Activated gamma-delta T cell treated with anti-CD3 and anti-CD28 coated beads, Interleukin-2, amount 50 U/mL, for 16 hours (primary cell): ENCODE results near the gene KIF3A.
"Not testable (repeated sequence)": the region's sequence is repeated elsewhere in the genome, so short reads cannot be mapped to it uniquely, and the experiment has no call there.

ENCODE experiments used
- DNase-seq: peaks from one replicate; pipeline ENCODE4 v3.0.0-alpha.2; 2020; ENCODE audit warnings: low read depth

KIF3A gene

DNA sequence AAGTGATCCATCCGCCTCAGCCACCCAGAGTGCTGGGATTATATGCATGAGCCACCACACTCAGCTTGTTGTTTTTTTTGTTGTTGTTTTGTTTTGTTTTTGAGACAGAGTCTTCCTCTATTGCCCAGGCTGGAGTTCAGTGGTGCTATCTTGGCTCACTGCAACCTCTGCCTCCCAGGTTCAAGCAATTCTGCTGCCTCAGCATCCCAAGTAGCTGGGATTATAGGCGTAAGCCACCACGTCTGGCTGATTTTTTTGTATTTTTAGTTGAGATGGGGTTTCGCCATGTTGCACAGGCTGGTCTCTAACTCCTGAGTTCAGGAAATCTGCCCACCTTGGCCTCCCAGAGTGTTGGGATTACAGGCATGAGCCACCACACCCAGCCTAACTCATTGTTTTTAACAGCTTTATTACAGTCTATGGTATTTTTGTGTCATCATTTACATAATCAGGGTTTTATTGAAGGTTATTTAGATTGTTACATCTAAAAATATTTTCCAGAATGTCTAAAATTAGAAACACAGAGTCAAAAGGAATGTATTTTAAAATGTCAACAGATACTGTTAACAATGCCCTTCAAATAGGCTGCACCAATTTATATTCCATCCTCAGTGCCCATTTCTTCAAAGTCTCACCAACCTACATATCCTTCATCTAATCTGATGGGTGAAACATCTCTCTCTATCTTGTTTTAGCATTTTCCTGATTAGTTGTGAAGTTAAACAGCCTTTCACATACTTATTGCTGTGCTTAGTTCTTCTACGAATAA is 18.6 kb downstream of the KIF3A start:
- no peak for DNase-seq

DNA sequence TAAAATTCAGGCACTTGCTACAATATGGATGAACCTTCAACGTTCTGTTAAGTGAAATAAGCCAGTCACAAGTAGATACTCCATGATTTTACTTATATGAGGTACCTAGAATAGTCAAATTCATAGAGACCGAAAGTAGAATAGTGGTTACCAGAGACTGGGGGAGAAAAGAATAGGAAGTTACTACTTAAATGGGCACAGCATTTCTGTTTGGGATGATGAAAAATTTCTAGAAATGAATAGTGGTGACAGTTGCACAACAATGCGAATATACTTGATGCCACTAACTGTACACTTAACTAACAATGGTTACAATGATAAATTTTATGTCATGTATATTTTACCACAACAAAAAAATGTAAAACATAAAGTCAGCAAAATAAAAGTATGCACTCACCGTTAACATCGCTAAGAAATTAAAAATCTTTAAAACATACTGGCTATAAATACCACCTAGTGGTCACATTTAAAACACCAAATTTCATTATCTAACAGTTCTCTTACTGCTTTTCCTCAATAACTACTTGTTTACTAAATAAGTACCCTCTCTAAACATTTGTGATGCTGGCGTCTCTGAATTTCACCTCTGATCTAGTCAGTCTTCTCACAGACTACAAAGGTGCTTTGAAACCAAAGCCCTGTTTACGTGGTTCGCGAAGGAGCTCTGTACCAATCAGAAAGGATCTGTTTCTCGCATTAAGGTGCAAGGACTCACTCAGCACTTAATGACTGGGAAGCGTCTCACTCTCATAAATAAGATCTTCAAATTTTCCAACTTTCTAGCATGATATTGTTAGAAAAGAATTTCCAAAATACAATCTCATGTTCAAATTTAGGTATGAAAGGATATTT is 22.7 kb downstream of the KIF3A start:
- DNase-seq: no peak

DNA sequence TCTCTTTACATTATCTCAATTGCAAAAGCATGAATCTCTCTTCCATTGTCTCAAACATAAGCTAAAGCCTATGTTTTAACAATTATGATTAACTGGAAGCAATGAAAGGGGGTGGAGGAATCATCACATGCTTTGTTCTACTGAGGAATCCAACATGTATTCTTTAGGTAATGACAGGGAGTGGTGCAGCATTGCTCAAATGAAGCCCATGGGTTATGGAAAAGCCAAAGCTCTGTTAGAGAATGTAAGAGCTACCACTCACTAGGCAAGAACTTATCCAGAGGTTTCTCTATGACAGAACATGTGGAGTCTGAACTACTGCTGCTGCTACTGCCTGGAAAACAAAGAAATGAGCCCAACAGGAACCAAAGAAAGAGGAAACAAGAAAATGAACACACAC is 28.7 kb downstream of the KIF3A start:
- no peak for DNase-seq

DNA sequence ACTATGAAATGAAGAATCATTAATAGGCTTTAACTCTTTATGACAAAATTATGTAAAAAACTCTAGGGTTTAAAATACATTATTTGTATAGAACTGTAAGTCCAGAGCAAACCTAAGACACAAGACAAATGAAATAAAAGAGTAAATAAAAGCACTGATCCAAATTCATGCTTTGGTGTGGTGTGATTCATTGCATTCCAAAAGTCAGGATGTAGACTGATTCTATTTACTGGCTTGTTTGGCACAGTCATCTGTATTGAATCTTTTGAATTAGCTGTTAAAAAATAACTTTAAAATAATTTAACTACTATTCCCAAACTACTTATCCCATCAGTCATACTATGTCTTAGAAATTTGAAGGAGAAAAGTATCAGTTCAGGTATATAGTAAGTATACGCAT is 32.5 kb downstream of the KIF3A start:
- no peak for DNase-seq

DNA sequence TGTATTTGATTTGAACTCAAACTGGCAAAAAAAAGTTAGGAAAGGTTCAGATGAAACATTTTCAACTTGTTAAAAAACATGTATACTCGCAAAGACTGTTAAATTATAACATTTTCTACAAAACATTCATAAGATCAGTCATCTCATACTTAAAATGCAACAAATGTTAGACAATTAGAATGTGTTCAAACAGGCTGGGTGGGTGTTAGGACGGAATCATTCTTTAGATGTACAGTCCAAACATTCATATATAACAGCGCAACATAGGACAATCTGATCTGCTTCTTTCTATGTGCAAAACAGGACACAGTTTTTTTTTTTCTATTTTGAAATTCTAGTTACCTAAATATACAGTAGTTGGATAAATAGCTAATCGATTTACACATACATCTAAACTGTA is 41.4 kb downstream of the KIF3A start:
- DNase-seq: no peak

DNA sequence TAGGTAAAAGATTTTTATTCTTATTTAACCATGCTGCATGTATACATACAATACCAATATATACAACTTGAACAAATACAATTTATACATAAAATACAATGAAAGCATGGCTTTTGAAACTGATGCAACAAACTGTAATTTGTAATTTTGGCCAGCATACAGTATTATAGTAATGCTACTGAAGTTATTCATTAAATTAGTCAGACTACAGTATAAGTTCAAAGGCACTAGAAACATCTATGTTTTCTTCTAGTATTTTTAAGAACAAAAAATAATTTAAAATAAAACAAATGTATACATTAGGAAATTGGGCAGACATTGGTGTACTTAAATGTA is 44.7 kb downstream of the KIF3A start:
- no peak for DNase-seq

DNA sequence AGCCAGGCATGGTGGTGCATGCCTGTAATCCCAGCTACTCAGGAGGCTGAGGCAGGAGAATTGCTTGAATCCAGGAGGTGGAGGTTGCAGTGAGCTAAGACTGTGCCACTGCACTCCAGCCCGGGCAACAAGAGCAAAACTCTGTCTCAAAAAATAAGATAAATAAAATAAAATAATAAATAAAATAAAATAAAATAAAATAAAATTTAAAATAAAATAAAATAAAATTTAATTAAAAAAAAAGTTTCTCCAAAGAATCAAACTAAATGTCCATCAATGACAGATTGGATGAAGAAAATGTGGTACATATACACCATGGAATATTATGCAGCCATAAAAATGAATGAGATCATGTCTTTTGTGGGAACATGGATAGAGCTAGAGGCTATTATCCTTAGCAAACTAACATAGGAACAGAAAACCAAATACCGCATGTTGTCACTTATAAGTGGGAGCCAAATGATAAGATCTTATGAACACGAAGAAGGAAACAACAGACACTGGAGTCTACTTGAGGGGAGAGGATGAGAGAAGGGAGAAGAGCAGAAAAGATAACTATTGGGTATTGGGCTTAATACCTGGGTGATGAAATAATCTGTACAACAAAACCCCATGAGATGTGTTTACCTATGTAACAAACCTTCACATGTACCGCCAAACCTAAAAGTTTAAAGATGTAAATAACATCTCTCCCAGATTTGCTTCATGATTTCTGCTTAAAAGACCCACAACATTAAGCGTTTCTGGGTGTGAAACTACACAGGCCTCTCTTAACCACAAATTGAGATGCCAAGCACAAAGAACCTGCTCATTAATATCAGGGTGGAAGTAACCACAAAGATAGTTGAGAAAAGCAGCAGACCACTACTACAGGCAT is 45.4 kb downstream of the KIF3A start:
- not testable (repeated sequence) for DNase-seq

DNA sequence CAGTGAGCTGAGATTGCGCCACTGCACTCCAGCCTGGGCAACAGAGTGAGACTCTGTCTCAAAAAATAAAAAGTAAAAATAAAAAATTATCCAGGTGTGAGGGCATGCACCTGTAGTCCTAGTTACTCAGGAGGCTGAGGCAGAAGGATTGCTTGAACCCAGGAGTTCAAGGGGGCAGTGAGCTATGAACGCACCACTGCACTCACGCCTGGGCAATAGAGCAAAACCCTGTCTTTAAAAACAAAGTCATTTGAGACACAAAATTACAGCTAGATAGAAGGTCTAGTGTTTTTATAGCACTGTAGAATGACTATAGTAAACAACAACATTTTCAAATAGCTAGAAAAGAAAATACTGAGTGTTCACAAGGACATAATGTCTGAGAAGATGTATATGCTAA is 47.2 kb downstream of the KIF3A start:
- no peak for DNase-seq

DNA sequence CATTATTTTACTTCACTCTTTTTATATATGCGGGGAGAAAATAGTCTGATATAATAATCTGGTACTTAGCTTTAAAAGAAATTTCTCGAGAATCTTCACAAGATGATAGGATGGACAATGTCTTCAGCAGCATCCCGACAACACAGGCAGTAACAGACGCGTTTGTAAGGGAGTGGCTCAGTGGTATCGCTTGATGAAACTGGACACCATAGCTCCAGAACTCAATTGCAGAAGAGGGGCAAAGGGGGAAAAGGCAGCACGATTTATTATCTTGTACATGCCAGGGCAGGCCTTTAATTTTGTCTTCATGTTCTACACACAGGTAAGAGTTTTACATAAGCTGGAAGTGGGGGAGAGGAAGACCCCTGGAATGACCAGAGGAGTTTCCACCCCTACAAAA is 47.8 kb downstream of the KIF3A start:
- DNase-seq: no peak

DNA sequence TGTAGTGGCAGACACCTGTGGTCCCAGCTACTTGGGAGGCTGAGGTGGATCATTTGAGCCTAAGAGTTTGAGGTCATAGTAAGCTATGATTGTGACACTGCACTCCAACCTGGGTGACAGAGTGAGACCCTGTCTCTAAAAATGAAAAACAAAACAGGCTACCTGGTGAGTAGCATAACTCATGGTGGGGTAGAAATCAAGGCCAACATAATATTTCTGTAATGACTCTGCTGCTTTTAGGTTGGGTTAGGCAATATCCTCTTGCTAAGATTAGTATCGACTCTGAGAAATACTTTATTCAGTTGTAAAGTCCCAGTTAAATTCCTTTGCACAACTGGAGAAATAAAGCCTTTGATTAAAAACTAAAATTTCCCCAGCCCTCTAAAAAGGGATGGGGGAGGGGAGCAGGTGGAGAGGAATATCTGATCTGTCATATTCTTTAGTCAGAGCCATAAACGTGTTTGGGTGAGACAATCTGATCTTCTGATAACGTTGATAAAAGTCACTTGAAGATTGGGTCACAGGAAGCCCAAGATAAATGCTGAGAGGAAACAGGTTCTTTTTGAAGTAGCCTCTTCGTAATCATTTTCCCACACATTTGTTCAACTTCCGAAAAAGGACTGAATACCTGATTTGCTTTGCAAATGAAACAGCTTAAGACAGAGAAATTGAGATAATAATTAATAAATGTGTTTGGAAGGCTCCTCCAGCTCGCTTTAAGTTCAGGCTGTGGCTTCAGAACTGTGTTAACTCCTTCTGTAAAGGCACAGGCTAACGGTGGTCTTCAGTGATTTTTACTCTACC is 48.6 kb downstream of the KIF3A start:
- no peak for DNase-seq

DNA sequence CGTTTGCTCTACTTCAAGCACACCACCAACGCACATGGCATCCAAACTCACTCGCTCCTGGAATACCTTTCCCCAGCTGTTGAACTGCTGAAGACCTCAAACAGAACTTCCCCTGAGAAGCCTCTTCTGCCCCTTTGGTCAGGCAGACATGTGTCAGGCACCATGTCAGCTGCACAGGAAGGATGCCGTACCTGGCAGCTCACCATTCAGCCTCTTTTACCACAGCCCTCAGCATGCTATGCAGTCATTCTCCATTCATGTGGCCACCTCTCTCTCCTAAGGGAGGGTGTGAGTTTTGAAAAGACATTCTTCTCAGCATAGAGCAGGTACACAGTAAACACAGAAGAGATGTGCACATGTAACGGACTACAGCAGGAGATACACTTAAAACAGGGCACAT is 49.4 kb downstream of the KIF3A start:
- peak; percentile 18 for DNase-seq

DNA sequence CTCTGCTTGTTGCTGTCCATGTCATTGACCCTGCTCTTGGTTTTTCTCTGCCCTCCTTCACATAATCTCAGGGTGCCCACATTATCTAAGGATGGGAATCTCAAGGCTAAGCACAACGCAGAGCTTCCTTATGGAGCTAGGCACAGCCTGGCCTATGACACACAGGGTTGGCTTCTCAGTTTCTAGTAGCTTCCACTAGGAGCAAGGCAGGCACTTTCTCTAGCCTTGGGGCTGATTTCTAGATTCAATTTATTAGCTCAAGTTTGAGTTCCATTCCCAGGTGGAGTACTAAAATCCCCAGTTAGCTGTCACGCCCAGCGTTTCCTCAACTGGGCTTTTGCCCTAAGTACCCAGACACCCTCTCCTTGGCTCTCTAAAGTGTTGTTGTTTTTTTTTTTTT is 51.2 kb downstream of the KIF3A start:
- no peak for DNase-seq

DNA sequence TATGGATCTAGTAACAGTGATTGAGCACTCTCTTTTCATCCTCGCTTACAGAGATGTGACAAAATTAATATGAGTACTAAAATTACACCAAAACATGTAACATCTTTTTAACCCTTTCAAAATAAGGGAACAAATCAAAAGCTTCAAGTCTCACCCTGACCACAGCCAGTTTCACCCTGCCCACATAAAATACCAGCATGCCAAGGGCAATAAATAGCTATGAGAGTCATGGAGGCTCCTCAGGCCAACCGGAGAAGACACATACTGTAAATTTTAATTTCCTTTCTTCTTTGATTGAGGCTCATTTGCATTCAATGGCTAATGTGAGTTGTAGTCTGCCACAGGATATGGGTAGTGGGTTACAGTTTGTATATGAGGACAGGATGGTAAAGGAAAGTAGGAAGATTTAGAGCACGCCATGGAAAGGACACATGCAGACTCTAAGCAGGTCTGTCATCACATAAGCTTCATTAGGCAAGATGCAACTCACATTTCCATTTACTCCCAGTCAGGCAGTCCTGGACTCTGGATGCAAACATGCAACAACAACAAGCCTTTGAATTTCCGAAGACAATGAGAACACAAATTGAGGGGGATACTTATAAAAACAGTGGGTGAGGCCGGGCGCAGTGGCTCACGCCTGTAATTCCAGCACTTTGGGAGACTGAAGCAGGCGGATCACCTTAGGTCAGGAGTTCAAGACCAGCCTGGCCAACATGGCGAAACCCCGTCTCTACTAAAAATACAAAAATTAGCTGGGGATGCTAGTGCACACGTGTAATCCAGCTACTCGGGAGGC is 52.2 kb downstream of the KIF3A start:
- no peak for DNase-seq

DNA sequence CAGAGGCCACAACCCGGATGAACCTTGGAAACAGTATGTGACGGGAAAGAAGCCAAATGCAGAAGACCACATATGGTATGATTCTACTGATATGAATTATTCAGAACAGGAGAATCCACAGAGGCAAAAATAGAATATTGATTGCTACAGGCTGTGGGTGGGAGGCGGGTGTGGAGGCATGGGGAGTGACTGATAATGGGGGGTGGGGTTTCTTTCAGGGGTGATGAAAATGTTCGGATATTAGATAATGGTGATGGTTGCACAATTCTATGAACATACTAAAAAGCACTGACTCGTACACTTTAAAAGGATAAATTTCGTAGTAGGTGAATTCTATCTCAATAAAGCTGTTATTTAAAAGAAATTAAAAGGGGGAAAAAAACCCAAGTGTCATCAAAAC is 52.9 kb downstream of the KIF3A start:
- no peak for DNase-seq

DNA sequence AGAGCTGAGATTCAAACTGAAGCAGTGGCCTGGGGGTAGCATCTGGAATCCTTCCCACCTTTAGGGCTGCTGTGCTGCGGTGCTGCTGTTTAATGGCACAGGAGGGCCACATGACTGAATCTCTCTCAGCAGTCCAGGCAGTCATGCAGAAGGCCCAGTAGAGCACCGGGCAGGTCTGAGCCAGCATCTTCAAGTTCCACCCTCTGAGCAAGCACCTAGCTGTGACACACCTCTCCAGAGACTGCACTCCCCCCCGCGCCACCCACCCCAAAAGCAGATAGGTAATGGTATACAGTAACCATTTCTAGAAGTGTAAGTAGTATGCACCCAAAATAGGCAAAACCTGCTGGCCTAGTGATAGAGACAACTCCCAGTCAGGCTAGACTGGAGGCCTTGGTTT is 55.4 kb downstream of the KIF3A start:
- DNase-seq: no peak

DNA sequence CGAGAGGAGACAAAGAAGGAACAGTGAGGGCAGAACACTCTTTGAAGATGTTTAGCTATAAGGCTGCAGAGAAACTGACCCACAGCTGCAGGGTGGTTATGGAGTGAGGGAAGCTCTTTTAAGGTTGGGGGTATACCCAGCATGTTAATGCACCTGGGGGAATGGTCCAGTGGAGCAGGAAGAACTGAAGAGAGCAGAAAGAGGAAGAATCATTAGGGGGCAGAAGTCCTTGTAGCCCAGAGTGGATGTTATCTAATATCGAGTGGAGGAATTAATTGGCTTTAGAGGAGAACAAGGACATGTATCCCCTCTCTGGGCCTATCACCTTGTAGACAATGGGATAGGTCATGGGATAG is 55.9 kb downstream of the KIF3A start:
- DNase-seq: no peak

DNA sequence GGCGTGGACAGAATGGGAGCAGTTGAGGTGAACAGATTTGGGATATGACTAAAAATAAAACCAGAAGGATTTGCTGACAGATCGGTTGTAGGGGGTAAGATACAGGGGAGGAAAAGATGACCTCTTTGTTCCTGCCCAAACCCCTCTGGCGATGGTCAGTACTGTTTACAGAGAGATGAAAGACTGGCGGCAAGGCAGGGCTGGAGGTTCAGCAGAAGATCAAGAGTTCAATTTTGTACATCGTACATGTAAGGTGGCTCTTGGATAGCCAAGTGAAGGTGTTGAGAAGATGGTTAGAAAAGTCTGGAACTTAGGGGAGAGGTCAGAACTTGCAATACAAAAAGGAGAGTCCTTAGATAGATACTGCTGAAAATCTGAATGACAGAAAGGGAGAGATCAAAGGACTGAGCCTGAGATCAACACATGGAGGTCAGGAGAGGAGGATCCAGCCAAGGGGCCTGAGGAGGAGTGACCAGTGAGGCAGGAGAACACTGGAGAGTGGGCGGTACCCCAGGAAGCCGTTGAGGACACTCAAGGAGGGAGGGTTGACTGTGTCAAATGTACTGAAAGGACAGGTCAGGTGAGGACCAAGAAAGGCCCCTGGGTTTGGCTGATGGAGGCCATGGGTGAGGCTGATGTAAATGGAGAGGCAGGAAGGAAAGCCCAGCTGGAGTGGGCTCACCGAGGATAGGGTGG is 56.4 kb downstream of the KIF3A start:
- no peak for DNase-seq

DNA sequence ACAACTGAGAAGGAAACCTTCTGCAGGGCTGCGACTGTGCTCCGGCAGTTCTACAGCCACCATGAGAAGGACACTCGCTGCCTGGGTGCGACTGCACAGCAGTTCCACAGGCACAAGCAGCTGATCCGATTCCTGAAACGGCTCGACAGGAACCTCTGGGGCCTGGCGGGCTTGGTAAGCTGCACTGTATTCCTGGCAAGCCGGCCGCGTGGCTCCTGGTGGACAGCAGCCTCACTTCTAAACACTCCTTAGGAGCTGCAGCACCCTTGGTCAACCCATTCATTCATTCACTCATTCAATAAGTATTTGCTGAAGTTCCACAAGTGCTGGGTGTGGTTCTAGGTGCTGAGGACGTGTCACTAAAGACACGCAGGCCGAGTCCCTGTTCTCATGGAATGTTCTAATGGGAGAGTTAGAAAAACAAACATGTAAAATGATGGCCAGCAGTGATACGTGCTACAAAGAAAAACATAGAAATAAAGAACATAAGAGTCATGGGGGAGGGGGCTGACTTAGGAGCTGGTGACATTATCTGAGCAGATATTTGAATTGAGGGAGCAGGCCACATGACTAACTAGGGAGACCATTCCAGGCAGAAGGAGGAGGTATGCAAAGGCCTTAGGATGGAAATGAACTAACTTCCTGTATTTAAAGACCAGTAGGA is 57.5 kb downstream of the KIF3A start:
- no peak for DNase-seq

DNA sequence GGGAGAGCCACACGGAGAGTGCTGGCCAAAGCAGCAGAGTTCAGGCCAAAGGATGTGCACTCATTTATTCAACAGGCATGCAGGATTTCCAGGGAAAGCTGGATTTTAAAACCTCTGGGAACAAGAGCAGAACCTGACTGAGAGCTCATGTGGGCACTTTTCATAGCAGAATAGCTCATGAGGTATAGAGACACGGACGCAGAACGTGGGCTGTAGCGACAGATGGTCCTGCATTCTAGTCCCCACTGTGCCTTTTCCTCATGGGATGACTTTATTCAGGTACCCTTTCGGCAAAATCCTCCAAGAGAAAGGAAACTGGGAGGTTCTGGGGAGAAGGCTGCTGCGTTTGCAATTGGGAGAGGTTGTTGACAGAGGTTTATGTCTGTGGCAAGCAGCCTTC is 58.2 kb downstream of the KIF3A start:
- no peak for DNase-seq

DNA sequence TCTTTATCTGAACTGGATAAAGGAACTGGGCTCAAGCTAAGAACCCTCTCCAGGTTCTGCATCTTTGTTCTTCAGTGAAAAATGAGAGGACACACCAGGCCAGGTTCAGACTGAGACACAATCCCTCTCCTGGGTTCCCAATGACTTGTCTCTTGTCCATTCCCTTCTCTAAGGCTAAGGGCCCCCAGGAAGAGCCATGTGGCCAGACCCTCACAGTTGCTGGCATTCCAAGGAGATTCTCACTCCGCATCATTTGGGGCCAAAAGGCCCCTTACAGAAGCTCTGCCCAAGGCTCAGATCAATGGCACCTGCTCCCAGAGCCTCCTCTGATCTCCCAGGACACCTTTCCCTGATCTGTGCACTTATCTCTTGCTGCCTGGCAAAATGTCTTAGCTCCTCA is 58.6 kb downstream of the KIF3A start:
- no peak for DNase-seq
